Measurements from ENCODE around the gene CLDN14. TPM values are rescaled to one million over a fixed set of nuclear protein-coding genes. Genes with fewer than 3 reads are reported as not detected.

Gene CLDN14
- total and polyA plus RNA-seq, 2 experiments from 2014 or later: not detected

DNA sequence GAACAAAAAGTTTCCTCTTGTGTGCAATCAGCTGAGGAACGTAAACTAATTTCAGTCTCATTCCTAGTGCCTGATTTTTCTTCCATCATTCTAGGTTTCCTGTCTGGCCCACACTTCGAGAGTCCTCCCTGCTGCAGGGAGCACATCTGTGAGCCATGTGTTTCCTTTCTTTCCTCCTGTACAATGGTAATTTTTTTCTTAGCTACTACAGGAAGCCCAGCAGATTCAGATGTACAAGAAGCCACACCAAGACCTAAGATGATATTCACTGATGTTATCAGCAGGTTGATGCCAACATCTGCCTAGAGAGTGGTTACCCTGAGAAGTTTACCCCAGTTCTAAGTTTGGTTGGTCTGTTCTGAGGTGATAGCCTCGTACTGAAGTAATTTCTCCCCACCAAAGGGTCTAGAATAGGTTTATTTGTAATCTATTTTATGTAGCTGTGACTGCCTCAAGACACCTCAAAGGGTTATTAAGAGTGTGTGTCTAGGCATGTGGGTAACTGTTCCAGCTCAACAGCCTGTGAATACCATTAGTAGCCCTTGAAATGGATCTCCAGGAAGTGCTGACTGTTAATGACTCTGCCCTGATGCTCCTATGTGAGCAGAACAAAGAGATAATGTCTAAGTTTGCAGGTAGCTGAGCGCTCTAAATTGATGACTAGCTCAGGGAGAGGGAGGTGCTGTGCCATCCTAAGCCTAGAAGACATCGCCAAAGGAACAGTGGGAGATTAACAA, 31.7 kb upstream of the CLDN14 start:
- no peaks in the 10 kb centered on the region for H3K36me3 Mint-ChIP-seq (ENCODE audit: low read depth)
- H3K4me3 Mint-ChIP-seq: no peak overlapping the region
- Histone ChIP-seq H3K36me3 (ENCODE audit: insufficient read depth) (no peaks in the 10 kb centered on the region), H3F3A (replicated peaks; ENCODE audit: low read depth) (no peaks in the 10 kb centered on the region), H2AFZ (no peak overlapping the region), H3K9me2 (ENCODE audit: insufficient read depth) (0 out of 2 replicates have a peak, but pooled peaks cover 6% of the 10 kb centered on the region), H3K4me1 (ENCODE audit: insufficient read depth) (no peaks in the 10 kb centered on the region), H3K4me3 (no peak overlapping the region), H4K20me1 (replicated peaks; ENCODE audit: insufficient read depth) (no peaks in the 10 kb centered on the region), H3K4me2 (no peak overlapping the region), H3K27ac (ENCODE audit: low read depth) (no peak overlapping the region), H3K79me2 (replicated peaks; ENCODE audit: insufficient read depth) (no peaks in the 10 kb centered on the region), H3K27me3 (ENCODE audit: insufficient read depth) (no peaks in the 10 kb centered on the region)
- peaks cover 4% of the 10 kb centered on the region for H3K27me3 Mint-ChIP-seq (ENCODE audit: insufficient read depth, low read depth, poor library complexity)
- TF ChIP-seq EZH2 (IDR thresholded peaks at IDR 0.05; ENCODE audit: low read depth, unreplicated experiment) (no peak), ZNF331 (CRISPR knock-in tag; IDR thresholded peaks at IDR 0.05; ENCODE audit: low read depth) (no peak), POLR2AphosphoS5 (IDR thresholded peaks at IDR 0.05; ENCODE audit: low read depth) (no peak), ZNF114 (CRISPR knock-in tag; IDR thresholded peaks at IDR 0.05) (no peak), CREB1 (CRISPR knock-in tag; IDR thresholded peaks at IDR 0.05; ENCODE audit: low read depth) (no peak), NANOG (IDR thresholded peaks at IDR 0.05; ENCODE audit: borderline replicate concordance) (no peak), STAT1 (IDR thresholded peaks at IDR 0.05; ENCODE audit: unreplicated experiment) (no peak), EZH2phosphoT487 (IDR thresholded peaks at IDR 0.05; ENCODE audit: unreplicated experiment) (no peak), JUNB (IDR thresholded peaks at IDR 0.05; ENCODE audit: unreplicated experiment) (no peak)
- TF ChIP-seq, protein P1, sequence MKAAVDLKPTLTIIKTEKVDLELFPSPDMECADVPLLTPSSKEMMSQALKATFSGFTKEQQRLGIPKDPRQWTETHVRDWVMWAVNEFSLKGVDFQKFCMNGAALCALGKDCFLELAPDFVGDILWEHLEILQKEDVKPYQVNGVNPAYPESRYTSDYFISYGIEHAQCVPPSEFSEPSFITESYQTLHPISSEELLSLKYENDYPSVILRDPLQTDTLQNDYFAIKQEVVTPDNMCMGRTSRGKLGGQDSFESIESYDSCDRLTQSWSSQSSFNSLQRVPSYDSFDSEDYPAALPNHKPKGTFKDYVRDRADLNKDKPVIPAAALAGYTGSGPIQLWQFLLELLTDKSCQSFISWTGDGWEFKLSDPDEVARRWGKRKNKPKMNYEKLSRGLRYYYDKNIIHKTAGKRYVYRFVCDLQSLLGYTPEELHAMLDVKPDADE (IDR thresholded peaks at IDR 0.05): no peak
- TF ChIP-seq, protein P2, sequence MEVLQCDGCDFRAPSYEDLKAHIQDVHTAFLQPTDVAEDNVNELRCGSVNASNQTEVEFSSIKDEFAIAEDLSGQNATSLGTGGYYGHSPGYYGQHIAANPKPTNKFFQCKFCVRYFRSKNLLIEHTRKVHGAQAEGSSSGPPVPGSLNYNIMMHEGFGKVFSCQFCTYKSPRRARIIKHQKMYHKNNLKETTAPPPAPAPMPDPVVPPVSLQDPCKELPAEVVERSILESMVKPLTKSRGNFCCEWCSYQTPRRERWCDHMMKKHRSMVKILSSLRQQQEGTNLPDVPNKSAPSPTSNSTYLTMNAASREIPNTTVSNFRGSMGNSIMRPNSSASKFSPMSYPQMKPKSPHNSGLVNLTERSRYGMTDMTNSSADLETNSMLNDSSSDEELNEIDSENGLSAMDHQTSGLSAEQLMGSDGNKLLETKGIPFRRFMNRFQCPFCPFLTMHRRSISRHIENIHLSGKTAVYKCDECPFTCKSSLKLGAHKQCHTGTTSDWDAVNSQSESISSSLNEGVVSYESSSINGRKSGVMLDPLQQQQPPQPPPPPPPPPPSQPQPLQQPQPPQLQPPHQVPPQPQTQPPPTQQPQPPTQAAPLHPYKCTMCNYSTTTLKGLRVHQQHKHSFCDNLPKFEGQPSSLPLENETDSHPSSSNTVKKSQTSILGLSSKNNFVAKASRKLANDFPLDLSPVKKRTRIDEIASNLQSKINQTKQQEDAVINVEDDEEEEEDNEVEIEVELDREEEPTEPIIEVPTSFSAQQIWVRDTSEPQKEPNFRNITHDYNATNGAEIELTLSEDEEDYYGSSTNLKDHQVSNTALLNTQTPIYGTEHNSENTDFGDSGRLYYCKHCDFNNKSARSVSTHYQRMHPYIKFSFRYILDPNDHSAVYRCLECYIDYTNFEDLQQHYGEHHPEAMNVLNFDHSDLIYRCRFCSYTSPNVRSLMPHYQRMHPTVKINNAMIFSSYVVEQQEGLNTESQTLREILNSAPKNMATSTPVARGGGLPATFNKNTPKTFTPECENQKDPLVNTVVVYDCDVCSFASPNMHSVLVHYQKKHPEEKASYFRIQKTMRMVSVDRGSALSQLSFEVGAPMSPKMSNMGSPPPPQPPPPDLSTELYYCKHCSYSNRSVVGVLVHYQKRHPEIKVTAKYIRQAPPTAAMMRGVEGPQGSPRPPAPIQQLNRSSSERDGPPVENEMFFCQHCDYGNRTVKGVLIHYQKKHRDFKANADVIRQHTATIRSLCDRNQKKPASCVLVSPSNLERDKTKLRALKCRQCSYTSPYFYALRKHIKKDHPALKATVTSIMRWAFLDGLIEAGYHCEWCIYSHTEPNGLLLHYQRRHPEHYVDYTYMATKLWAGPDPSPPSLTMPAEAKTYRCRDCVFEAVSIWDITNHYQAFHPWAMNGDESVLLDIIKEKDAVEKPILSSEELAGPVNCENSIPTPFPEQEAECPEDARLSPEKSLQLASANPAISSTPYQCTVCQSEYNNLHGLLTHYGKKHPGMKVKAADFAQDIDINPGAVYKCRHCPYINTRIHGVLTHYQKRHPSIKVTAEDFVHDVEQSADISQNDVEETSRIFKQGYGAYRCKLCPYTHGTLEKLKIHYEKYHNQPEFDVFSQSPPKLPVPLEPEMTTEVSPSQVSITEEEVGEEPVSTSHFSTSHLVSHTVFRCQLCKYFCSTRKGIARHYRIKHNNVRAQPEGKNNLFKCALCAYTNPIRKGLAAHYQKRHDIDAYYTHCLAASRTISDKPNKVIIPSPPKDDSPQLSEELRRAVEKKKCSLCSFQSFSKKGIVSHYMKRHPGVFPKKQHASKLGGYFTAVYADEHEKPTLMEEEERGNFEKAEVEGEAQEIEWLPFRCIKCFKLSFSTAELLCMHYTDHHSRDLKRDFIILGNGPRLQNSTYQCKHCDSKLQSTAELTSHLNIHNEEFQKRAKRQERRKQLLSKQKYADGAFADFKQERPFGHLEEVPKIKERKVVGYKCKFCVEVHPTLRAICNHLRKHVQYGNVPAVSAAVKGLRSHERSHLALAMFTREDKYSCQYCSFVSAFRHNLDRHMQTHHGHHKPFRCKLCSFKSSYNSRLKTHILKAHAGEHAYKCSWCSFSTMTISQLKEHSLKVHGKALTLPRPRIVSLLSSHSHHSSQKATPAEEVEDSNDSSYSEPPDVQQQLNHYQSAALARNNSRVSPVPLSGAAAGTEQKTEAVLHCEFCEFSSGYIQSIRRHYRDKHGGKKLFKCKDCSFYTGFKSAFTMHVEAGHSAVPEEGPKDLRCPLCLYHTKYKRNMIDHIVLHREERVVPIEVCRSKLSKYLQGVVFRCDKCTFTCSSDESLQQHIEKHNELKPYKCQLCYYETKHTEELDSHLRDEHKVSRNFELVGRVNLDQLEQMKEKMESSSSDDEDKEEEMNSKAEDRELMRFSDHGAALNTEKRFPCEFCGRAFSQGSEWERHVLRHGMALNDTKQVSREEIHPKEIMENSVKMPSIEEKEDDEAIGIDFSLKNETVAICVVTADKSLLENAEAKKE (CRISPR knock-in tag; IDR thresholded peaks at IDR 0.05): no peak
- TF ChIP-seq, protein P3, sequence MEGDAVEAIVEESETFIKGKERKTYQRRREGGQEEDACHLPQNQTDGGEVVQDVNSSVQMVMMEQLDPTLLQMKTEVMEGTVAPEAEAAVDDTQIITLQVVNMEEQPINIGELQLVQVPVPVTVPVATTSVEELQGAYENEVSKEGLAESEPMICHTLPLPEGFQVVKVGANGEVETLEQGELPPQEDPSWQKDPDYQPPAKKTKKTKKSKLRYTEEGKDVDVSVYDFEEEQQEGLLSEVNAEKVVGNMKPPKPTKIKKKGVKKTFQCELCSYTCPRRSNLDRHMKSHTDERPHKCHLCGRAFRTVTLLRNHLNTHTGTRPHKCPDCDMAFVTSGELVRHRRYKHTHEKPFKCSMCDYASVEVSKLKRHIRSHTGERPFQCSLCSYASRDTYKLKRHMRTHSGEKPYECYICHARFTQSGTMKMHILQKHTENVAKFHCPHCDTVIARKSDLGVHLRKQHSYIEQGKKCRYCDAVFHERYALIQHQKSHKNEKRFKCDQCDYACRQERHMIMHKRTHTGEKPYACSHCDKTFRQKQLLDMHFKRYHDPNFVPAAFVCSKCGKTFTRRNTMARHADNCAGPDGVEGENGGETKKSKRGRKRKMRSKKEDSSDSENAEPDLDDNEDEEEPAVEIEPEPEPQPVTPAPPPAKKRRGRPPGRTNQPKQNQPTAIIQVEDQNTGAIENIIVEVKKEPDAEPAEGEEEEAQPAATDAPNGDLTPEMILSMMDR (conservative IDR thresholded peaks at IDR 0.05; ENCODE audit: low read depth in 2 of 2): no peak
- TF ChIP-seq, protein P4, sequence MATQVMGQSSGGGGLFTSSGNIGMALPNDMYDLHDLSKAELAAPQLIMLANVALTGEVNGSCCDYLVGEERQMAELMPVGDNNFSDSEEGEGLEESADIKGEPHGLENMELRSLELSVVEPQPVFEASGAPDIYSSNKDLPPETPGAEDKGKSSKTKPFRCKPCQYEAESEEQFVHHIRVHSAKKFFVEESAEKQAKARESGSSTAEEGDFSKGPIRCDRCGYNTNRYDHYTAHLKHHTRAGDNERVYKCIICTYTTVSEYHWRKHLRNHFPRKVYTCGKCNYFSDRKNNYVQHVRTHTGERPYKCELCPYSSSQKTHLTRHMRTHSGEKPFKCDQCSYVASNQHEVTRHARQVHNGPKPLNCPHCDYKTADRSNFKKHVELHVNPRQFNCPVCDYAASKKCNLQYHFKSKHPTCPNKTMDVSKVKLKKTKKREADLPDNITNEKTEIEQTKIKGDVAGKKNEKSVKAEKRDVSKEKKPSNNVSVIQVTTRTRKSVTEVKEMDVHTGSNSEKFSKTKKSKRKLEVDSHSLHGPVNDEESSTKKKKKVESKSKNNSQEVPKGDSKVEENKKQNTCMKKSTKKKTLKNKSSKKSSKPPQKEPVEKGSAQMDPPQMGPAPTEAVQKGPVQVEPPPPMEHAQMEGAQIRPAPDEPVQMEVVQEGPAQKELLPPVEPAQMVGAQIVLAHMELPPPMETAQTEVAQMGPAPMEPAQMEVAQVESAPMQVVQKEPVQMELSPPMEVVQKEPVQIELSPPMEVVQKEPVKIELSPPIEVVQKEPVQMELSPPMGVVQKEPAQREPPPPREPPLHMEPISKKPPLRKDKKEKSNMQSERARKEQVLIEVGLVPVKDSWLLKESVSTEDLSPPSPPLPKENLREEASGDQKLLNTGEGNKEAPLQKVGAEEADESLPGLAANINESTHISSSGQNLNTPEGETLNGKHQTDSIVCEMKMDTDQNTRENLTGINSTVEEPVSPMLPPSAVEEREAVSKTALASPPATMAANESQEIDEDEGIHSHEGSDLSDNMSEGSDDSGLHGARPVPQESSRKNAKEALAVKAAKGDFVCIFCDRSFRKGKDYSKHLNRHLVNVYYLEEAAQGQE (IDR thresholded peaks at IDR 0.05; ENCODE audit: unreplicated experiment): no peak
- DNase-seq (ENCODE audit: low spot score) (no peak), ATAC-seq (no peak)
- H3K9me3 Mint-ChIP-seq: peaks cover 3% of the 10 kb centered on the region; the same call in 2 of the 3 replicates
- no peak overlapping the region for H3K27ac Mint-ChIP-seq
- peaks cover 10% of the 10 kb centered on the region; the same call in 2 of the 3 replicates for H3K4me1 Mint-ChIP-seq
